Fibroblast of lung (primary cell): ENCODE results near the gene OSGIN1. TPM values are rescaled to one million over a fixed set of nuclear protein-coding genes. Genes with fewer than 3 reads are reported as not detected.

Source experiments
- DNase-seq, 2 donors: peaks; one replicate each; pipeline versions ENCODE4 v3.0.0 to v3.0.0-alpha.2; 2010; ENCODE audit warnings: low read depth in 2 of 2
- H2AFZ ChIP-seq: 2 replicates; pipeline ENCODE4 v1.5.1; 2012; ENCODE audit warnings: low read length, control low read depth, inconsistent platforms
- H3K27ac ChIP-seq: 2 replicates; pipeline ENCODE4 v1.5.1; 2011; ENCODE audit warnings: low read length, control low read depth; ENCODE audit not compliant: insufficient read depth
- H3K27me3 ChIP-seq: 2 replicates; pipeline ENCODE4 v1.5.1; 2011; ENCODE audit warnings: mild to moderate bottlenecking, low read length; ENCODE audit not compliant: control insufficient read depth, insufficient read depth
- H3K36me3 ChIP-seq: 2 replicates; pipeline ENCODE4 v1.5.1; 2011; ENCODE audit warnings: low read length; ENCODE audit not compliant: control insufficient read depth, insufficient read depth
- H3K4me1 ChIP-seq: 2 replicates; pipeline ENCODE4 v1.5.1; 2011; ENCODE audit warnings: low read length; ENCODE audit not compliant: control insufficient read depth, insufficient read depth; ENCODE audit errors: extremely low read depth
- H3K4me2 ChIP-seq: 2 replicates; pipeline ENCODE4 v1.5.1; 2011; ENCODE audit warnings: low read length, control low read depth; ENCODE audit not compliant: insufficient read depth; ENCODE audit errors: extremely low read depth
- H3K4me3 ChIP-seq, 4 experiments: fragments of 200-600 bp in 1 of 4; sonication (generic) in 1 of 4; replicated peaks in 1 of 4; 2 replicates each; pipeline ENCODE4 v1.5.1; 2011 to 2016; ENCODE audit warnings: low read length in 4 of 4, low read depth in 3 of 4, mild to moderate bottlenecking in 3 of 4, control low read depth in 2 of 4, inconsistent platforms in 1 of 4, mixed read lengths in 1 of 4; ENCODE audit not compliant: insufficient read depth in 1 of 4; ENCODE audit errors: control extremely low read depth in 1 of 4
- H3K79me2 ChIP-seq: 2 replicates; pipeline ENCODE4 v1.5.1; 2012; ENCODE audit warnings: mild to moderate bottlenecking, low read length, inconsistent platforms; ENCODE audit not compliant: control insufficient read depth, insufficient read depth
- H3K9ac ChIP-seq: 2 replicates; pipeline ENCODE4 v1.5.1; 2011; ENCODE audit warnings: mild to moderate bottlenecking, low read length, control low read depth; ENCODE audit not compliant: insufficient read depth
- H3K9me3 ChIP-seq: 2 replicates; pipeline ENCODE4 v1.5.1; 2012; ENCODE audit warnings: low read depth, low read length; ENCODE audit not compliant: control insufficient read depth, insufficient read depth
- H4K20me1 ChIP-seq: 2 replicates; pipeline ENCODE4 v1.5.1; 2011; ENCODE audit warnings: low read length; ENCODE audit not compliant: control insufficient read depth, insufficient read depth; ENCODE audit errors: extremely low read depth
- CTCF ChIP-seq, 2 donors: IDR thresholded peaks in 1 of 2; conservative IDR thresholded peaks in 1 of 2; 1 replicate in 1 of 2; 2 replicates in 1 of 2; pipeline ENCODE4 v1.5.1; 2011 to 2012; ENCODE audit warnings: low read length in 2 of 2, control low read depth in 1 of 2, inconsistent platforms in 1 of 2, low read depth in 1 of 2, mild to moderate bottlenecking in 1 of 2
- EZH2 ChIP-seq: IDR thresholded peaks from 2 replicates; pipeline ENCODE4 v1.5.1; 2012; ENCODE audit warnings: low read length, control low read depth, mild to moderate bottlenecking; ENCODE audit errors: missing control alignments
- polyA plus RNA-seq, 2 donors: library from polyadenylated mRNA; depleted of rRNA in 1 of 2; stranded (reverse) in 1 of 2; unstranded in 1 of 2; fragments of >200 nt; gene quantifications; 2 replicates each; pipeline ENCODE4 v1.2.1, GENCODE V29; 2011 to 2012; ENCODE audit warnings: missing spikeins in 1 of 2
- total RNA-seq: library from RNA; depleted of rRNA; stranded (reverse); fragments of >200 nt; gene quantifications from 2 replicates; pipeline ENCODE4 v1.2.1, GENCODE V29; 2014

The OSGIN1 gene
- total and polyA plus RNA-seq, 2 donors (not counting 1 experiment from before 2014, with no cell fraction given), result 2.1 to 6.6 TPM

GRCh38 chr16:83961591-83961990 lies 8.6 kb downstream of the OSGIN1 start:
- H3K79me2 ChIP-seq, result no peaks in the 10 kb centered on the region
- H3K27me3 ChIP-seq, result no peaks in the 10 kb centered on the region
- no peak for TF ChIP-seq EZH2
- no peak for TF ChIP-seq CTCF (conservative IDR thresholded peaks at IDR 0.05 in 1 of 2, IDR thresholded peaks at IDR 0.05 in 1 of 2; ENCODE audit: low read depth in 1 of 2, low read length in 2 of 2)
- no peak for DNase-seq
- no peak overlapping the region for H3K4me2 ChIP-seq
- no peak overlapping the region for H3K27ac ChIP-seq
- H4K20me1 ChIP-seq, result no peaks in the 10 kb centered on the region
- H3K9me3 ChIP-seq, result no peaks in the 10 kb centered on the region
- H3K4me1 ChIP-seq, result no peaks in the 10 kb centered on the region
- no peak overlapping the region for H2AFZ ChIP-seq
- peaks cover 14% of the 10 kb centered on the region for H3K36me3 ChIP-seq
- H3K9ac ChIP-seq, result no peak overlapping the region
- no peak overlapping the region for H3K4me3 ChIP-seq

GRCh38 chr16:83963277-83964119 lies 10.5 kb downstream of the OSGIN1 start:
- Histone ChIP-seq H3K9me3 (no peaks in the 10 kb centered on the region), H3K27me3 (no peaks in the 10 kb centered on the region), H3K79me2 (no peaks in the 10 kb centered on the region), H3K36me3 (peaks cover 12% of the 10 kb centered on the region), H2AFZ (no peak overlapping the region), H3K4me1 (no peaks in the 10 kb centered on the region), H3K4me3 (no peak overlapping the region), H4K20me1 (no peaks in the 10 kb centered on the region), H3K27ac (no peak overlapping the region), H3K4me2 (no peak overlapping the region), H3K9ac (no peak overlapping the region)
- no peak for TF ChIP-seq EZH2
- DNase-seq, result no peak

DNA sequence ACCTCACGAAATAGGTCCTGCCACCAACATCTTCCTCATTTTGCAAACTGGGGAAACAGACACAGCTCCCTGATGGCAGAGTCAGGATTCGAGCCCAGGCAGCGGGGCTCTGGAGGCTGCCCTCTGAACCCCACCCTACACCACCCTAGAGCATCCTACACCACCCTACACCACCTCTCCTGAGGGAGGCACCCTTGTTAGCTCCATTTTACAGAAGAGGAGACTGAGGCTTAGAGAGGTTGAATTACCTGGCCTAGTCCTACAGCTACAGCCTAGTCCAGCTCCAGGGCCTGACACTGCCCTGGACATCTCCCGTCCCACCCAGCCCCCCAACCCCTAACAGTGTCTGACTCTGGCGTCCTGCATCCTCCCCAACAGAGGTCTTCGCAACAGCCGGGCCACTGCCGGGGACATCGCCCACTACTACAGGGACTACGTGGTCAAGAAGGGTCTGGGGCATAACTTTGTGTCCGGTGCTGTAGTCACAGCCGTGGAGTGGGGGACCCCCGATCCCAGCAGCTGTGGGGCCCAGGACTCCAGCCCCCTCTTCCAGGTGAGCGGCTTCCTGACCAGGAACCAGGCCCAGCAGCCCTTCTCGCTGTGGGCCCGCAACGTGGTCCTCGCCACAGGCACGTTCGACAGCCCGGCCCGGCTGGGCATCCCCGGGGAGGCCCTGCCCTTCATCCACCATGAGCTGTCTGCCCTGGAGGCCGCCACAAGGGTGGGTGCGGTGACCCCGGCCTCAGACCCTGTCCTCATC lies 11.8 kb downstream of the OSGIN1 start:
- no peaks in the 10 kb centered on the region for H4K20me1 ChIP-seq
- H3K27ac ChIP-seq, result no peak overlapping the region
- H3K79me2 ChIP-seq, result no peaks in the 10 kb centered on the region
- H3K36me3 ChIP-seq, result peaks cover 7% of the 10 kb centered on the region
- no peak overlapping the region for H2AFZ ChIP-seq
- no peaks in the 10 kb centered on the region for H3K4me1 ChIP-seq
- DNase-seq, result no peak
- no peak for TF ChIP-seq EZH2
- TF ChIP-seq CTCF (conservative IDR thresholded peaks at IDR 0.05 in 1 of 2, IDR thresholded peaks at IDR 0.05 in 1 of 2; ENCODE audit: low read depth in 1 of 2, low read length in 2 of 2), result no peak
- H3K4me3 ChIP-seq, result no peak overlapping the region
- no peak overlapping the region for H3K4me2 ChIP-seq
- peaks cover 4% of the 10 kb centered on the region for H3K27me3 ChIP-seq
- H3K9ac ChIP-seq, result no peak overlapping the region
- H3K9me3 ChIP-seq, result no peaks in the 10 kb centered on the region
